ENCODE results near the gene FARSA. TPM values are rescaled to one million over a fixed set of nuclear protein-coding genes. Genes with fewer than 3 reads are reported as not detected.
A peak's percentile ranks its signal among the peaks of the same experiment; 100 is the strongest.

FARSA gene
- total RNA-seq, 1 donor: 47.8 TPM

GRCh38 chr19:12938779-12939601 lies 5.5 kb upstream of the FARSA start:
- no peaks in the 10 kb centered on the region for H3K9me3 ChIP-seq (ENCODE audit: low read depth, low read length)
- H3K27me3 ChIP-seq (ENCODE audit: insufficient read depth, low read length): no peaks in the 10 kb centered on the region
- H3K4me2 ChIP-seq (ENCODE audit: insufficient read depth, low read length): peak overlapping the region; percentile 93
- peaks cover 50% of the 10 kb centered on the region for H3K79me2 ChIP-seq (ENCODE audit: insufficient read depth, low read length)
- H2AFZ ChIP-seq (ENCODE audit: low read length): no peak overlapping the region
- peaks cover 29% of the 10 kb centered on the region for H3K4me1 ChIP-seq (ENCODE audit: insufficient read depth, low read length)
- no peak for TF ChIP-seq CTCF (IDR thresholded peaks at IDR 0.05; ENCODE audit: extremely low read depth, low read depth, low read length)
- H3K4me3 ChIP-seq (ENCODE audit: insufficient read depth, low read length): peak overlapping the region; percentile 100
- H4K20me1 ChIP-seq (ENCODE audit: insufficient read depth, low read length): peaks cover 47% of the 10 kb centered on the region
- peak; percentile 94 for DNase-seq (ENCODE audit: insufficient read length, low spot score, missing footprints)
- peaks cover 44% of the 10 kb centered on the region for H3K36me3 ChIP-seq (ENCODE audit: insufficient read depth, low read length)
- H3K27ac ChIP-seq (ENCODE audit: low read depth, low read length): peak overlapping the region; percentile 87

- Histone ChIP-seq H3K79me2 (ENCODE audit: insufficient read depth, low read length) (peaks cover 50% of the 10 kb centered on the region), H3K27ac (ENCODE audit: low read depth, low read length) (peak within 1 kb of the TSS; percentile 87), H3K9me3 (ENCODE audit: low read depth, low read length) (no peaks in the 10 kb centered on the region), H3K4me3 (ENCODE audit: insufficient read depth, low read length) (peak within 1 kb of the TSS; percentile 100), H3K4me1 (ENCODE audit: insufficient read depth, low read length) (peaks cover 29% of the 10 kb centered on the region), H3K4me2 (ENCODE audit: insufficient read depth, low read length) (peak within 1 kb of the TSS; percentile 93), H3K36me3 (ENCODE audit: insufficient read depth, low read length) (peaks cover 37% of the 10 kb centered on the region), H2AFZ (ENCODE audit: low read length) (peak within 1 kb of the TSS; percentile 94), H3K27me3 (ENCODE audit: insufficient read depth, low read length) (no peaks in the 10 kb centered on the region), H4K20me1 (ENCODE audit: insufficient read depth, low read length) (peaks cover 41% of the 10 kb centered on the region)
- peak; percentile 99 for DNase-seq (ENCODE audit: insufficient read length, low spot score, missing footprints)
- TF ChIP-seq CTCF (IDR thresholded peaks at IDR 0.05; ENCODE audit: extremely low read depth, low read depth, low read length): no peak
Observed at GRCh38 chr19:12937927-12938778, 4.6 kb upstream of the FARSA start, which contains the start of gene CALR. Gene CALR, plus strand, starts transcription at chr19:12938609. Its CDS starts 71 bp downstream, at chr19:12938680.

- H3K4me3 ChIP-seq (ENCODE audit: insufficient read depth, low read length): peak overlapping the region; percentile 100
- no peak for TF ChIP-seq CTCF (IDR thresholded peaks at IDR 0.05; ENCODE audit: extremely low read depth, low read depth, low read length)
- H3K79me2 ChIP-seq (ENCODE audit: insufficient read depth, low read length): peaks cover 53% of the 10 kb centered on the region
- H3K27ac ChIP-seq (ENCODE audit: low read depth, low read length): peak overlapping the region; percentile 66
- H3K27me3 ChIP-seq (ENCODE audit: insufficient read depth, low read length): no peaks in the 10 kb centered on the region
- no peaks in the 10 kb centered on the region for H3K9me3 ChIP-seq (ENCODE audit: low read depth, low read length)
- H3K4me1 ChIP-seq (ENCODE audit: insufficient read depth, low read length): peaks cover 35% of the 10 kb centered on the region
- H3K36me3 ChIP-seq (ENCODE audit: insufficient read depth, low read length): peaks cover 29% of the 10 kb centered on the region
- peak overlapping the region; percentile 93 for H3K4me2 ChIP-seq (ENCODE audit: insufficient read depth, low read length)
- peak overlapping the region; percentile 94 for H2AFZ ChIP-seq (ENCODE audit: low read length)
- H4K20me1 ChIP-seq (ENCODE audit: insufficient read depth, low read length): peaks cover 40% of the 10 kb centered on the region
- peak; percentile 53 for DNase-seq (ENCODE audit: insufficient read length, low spot score, missing footprints)
Observed at GRCh38 chr19:12937093-12937926, 3.8 kb upstream of the FARSA start.

Data from osteoblast (primary cell).